GM12874 (cell line): Measurements from ENCODE around the gene EPC1.

Source experiments
- TF ChIP-seq, protein P1 (sequence below): IDR thresholded peaks from 2 replicates; pipeline ENCODE4 v1.5.1; 2011; ENCODE audit warnings: low read depth, mild to moderate bottlenecking, control low read depth, low read length, moderate library complexity; ENCODE audit not compliant: insufficient read depth

EPC1 gene

DNA sequence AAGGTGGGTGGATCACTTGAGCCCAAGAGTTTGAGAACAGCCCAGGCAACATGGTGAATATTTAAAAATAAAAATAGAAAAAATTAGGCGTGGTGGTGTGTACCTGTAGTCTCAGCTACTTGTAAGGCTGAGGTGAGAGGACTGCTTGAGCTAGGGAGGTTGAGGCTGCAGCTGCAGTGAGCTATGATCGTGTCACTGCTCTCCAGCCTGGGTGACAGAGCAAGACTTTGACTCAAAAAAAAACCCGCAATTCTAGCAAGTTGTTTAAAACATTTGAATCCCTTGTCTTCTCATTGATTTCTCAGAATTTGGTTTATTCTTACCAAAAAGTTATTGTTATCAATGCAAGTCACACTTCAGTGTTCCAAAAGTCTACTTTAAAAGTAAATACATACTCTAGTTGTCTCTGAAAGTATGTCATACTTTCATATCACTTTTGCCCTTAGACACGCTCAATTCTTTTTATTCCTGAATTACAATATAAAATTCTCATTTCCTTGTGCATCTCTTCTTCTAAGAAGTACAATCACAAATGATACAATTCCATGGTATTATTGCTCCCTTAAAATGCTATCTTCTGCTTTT lies 6.3 kb downstream of the EPC1 start:
- TF ChIP-seq, protein P1, sequence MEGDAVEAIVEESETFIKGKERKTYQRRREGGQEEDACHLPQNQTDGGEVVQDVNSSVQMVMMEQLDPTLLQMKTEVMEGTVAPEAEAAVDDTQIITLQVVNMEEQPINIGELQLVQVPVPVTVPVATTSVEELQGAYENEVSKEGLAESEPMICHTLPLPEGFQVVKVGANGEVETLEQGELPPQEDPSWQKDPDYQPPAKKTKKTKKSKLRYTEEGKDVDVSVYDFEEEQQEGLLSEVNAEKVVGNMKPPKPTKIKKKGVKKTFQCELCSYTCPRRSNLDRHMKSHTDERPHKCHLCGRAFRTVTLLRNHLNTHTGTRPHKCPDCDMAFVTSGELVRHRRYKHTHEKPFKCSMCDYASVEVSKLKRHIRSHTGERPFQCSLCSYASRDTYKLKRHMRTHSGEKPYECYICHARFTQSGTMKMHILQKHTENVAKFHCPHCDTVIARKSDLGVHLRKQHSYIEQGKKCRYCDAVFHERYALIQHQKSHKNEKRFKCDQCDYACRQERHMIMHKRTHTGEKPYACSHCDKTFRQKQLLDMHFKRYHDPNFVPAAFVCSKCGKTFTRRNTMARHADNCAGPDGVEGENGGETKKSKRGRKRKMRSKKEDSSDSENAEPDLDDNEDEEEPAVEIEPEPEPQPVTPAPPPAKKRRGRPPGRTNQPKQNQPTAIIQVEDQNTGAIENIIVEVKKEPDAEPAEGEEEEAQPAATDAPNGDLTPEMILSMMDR: no peak

DNA sequence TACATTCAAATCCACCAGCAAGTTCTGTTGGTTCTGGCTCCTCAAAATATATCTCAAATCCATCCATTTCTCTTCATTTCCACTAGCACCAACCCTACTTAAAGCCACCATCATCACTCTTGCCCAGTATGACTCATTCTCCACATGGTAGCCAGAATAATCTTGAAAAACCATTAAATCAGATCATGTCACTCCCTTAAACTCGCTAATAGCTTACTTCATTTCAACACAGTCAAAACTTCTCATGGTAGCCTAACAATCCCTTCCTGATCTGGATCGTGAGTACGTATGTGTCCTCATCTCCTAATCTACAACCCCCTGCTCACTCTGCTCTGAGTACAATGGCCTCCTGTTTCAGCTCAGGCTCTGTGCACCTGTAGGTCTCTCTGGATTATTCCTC lies 8.7 kb downstream of the EPC1 start:
- TF ChIP-seq, protein P1: no peak

DNA sequence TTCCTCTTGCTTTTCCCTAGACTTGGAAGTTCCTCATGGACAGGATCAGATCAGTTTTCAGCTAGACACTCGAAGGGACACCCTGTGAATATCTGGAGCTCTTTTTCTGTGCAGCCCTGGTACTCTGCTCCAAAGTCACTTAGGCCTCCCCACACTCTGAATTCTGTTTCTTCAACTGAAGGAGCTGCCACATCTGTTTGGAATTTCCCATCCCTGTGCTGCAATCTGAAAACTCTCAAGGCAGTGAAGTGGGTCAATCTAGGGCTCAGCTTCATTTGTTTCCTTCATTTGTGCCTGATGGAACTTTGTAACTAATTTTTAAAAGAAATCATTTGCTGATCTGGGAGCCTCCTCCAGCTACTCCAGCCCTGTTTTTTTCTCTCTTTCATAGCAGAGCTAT lies 9.6 kb downstream of the EPC1 start:
- TF ChIP-seq, protein P1: no peak

DNA sequence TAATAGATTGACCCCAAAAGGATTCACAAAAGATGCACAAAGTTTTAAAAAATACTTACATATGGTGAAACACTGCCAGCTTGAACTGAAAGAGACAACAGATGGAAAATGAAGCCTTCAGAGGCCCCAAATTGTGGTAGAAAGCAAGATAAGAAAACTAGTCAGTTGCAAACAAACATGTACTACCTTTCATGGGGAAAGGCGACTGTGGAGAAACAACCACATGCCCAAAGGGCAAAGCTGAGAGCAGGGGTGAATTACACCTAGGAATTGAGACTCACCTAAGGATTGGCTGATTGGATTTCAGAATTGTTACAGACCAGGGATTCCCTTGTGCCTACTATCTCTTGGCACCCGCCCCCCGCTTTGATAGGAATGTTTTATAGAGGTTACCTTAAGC lies 13.1 kb downstream of the EPC1 start:
- TF ChIP-seq, protein P1: no peak

DNA sequence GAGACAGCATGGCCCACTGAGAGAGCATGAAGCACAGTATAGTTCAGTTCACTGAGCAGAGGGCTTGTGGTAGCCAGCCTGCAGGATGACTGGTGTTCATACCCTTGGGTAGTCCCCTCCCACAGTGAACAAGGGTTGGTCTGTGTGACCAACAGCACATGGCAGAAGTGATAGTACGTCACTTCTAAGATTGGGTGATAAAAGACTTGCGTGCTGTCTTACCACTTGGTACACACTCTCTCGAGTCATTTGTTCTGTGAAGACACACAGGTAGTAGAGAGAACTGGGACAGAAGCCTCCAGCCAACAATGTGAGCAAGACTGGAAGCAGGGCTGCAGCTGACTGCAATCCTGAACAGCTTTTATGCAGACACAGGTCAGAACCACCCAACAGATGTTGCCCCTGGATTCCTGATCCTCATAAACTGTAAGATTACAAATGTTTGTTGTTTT lies 14.6 kb downstream of the EPC1 start:
- TF ChIP-seq, protein P1: no peak

DNA sequence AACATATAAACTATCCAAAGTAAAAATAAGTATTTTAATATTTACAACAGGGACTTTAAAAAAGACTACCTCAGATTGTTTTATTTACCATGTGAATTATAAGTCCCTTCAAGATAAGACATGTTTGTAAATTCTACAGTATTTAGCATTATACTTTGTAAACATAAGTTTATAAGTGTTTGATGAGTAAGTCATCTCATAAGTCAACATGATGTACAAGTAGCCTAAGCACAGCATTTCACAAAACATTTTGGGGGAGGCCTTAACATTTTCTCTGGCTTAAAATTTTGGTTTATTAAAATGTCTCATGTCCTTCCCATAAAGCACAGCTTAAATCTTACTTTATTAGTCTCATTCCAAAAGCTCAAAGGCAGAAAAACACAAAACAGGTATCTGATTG lies 15.4 kb downstream of the EPC1 start:
- TF ChIP-seq, protein P1: no peak

DNA sequence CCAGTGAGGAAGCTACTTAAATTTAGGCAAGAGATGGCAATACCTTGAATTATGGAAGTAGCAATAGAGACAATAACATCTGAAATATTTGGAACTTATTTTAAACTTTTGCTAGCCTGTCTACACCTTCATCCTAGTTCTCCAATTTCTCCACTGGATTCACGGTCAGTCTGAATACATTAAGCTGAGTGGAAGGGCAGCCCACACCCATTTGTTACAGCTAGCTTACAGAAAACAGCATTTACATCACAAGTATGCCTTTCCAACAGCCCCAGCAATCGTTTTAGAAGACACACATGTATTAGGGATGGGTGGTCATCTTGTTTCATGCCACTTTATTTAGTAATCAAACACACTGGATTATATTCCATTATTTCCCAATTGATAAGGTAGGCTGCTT lies 16.7 kb downstream of the EPC1 start:
- TF ChIP-seq, protein P1: no peak
